Measurements from ENCODE around the gene MNT.

MNT gene

DNA sequence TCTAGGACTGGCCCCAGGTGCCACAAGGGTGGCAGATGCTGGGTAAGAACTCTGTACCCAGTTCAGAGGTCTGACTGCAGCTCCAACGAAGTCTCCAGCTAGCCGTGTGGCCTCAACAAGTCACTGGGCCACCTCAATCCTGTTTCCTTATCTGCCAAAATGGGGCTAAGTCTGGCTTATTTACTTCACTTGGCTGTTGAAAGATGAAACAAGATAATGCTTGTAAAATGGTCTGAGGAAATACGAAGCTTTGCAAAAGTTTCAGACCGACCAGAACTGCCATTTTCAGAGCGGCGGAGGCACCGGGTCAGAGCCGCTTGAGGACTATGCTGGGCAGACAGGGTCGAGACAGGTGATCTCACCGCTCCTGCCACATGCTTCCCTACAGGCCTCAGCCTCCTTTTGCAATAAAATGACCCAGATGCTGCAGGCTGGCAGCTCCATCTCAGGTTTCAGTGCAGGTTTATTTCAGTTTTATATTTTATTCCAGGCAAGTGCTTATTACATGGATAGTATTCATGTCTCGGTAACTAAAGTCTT is 17.2 kb downstream of the MNT start:
- H3K27ac ChIP-seq: no peak overlapping the region
- in situ Hi-C loops (cut with HindIII; ENCODE audit: low pct_ligation_motif_present, low sequenced_read_pairs): no loop called here
- no peaks in the 10 kb centered on the region for H3K27me3 ChIP-seq (replicated peaks)
- H3K36me3 ChIP-seq (replicated peaks): peaks cover 10% of the 10 kb centered on the region
- TF ChIP-seq, protein P1, sequence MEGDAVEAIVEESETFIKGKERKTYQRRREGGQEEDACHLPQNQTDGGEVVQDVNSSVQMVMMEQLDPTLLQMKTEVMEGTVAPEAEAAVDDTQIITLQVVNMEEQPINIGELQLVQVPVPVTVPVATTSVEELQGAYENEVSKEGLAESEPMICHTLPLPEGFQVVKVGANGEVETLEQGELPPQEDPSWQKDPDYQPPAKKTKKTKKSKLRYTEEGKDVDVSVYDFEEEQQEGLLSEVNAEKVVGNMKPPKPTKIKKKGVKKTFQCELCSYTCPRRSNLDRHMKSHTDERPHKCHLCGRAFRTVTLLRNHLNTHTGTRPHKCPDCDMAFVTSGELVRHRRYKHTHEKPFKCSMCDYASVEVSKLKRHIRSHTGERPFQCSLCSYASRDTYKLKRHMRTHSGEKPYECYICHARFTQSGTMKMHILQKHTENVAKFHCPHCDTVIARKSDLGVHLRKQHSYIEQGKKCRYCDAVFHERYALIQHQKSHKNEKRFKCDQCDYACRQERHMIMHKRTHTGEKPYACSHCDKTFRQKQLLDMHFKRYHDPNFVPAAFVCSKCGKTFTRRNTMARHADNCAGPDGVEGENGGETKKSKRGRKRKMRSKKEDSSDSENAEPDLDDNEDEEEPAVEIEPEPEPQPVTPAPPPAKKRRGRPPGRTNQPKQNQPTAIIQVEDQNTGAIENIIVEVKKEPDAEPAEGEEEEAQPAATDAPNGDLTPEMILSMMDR (IDR thresholded peaks at IDR 0.05; ENCODE audit: low read depth, low read length, missing control alignments): no peak
- H3K4me3 ChIP-seq (ENCODE audit: low read depth, low read length): no peak overlapping the region
- no peak for DNase-seq

DNA sequence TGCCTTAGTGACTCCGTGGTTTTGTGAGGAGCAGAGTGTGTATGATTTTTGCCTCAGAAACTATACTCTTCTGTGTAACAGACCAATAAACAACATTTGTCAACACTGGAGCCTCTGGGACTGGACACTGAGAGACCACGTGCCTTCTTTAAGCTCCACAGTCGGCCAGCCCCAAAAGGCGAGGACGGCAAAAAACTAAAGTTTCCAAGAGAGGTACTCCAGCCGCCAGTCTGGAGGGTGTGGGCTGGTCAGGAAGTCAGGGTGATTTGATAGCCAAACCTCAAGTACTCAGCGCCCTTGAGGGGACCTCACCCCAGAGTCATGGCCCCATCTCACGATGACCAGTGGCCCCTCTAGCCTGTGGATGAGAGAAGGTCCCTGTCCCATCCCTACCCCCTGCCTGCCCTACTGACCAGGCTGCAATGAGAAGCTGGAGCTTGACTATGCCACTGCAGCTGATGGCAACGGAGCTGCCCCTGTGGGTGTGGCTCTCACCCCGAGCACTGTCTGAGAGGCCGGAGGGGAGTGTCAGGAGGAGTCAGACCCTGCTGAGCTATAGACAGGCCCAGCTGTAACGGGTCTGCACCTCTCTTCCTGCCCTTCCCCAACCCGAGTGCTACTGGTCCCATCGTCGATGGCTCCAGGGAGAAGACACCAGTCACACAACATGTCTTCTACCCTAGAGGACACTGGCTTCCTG is 19.8 kb downstream of the MNT start:
- H3K27me3 ChIP-seq (replicated peaks): no peaks in the 10 kb centered on the region
- TF ChIP-seq, protein P1 (IDR thresholded peaks at IDR 0.05; ENCODE audit: low read depth, low read length, missing control alignments): no peak
- peaks cover 9% of the 10 kb centered on the region for H3K36me3 ChIP-seq (replicated peaks)
- no peak for DNase-seq
- in situ Hi-C loops (cut with HindIII; ENCODE audit: low pct_ligation_motif_present, low sequenced_read_pairs): no loop called here
- H3K27ac ChIP-seq: no peak overlapping the region
- H3K4me3 ChIP-seq (ENCODE audit: low read depth, low read length): no peak overlapping the region

DNA sequence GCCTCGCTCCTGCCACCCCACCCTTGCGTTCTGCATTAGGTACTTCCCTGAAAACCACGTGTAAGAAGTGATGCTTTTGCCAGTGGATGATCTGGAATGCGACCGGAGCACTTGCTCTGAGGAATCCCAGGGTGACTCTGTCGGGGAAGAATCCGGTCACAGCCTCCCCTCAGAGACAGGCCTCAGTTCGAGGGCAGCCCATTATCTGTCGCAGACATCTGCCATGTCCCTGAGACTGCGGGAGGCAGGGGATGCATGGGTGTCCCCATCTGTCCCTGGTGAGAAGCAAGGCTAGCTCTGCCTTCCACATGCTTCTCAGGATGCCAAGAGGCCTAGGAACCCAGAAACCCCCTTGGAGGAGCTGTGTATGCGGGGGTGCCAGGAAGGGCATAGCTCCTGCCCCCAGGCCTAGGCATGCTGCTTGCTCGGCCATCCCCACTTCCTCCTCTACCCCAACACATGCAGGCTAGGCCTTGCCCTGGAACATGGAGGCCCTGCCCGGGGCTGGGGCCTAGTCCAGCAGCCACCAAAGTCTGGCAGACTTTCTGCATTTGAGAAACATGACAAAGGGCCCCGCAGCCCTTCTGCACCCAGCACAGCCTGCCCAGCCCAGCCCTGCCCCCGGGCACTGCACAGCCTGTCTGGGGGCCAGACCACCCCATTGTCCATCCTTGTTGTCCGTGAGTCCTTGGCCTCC is 20.5 kb downstream of the MNT start:
- TF ChIP-seq, protein P1 (IDR thresholded peaks at IDR 0.05; ENCODE audit: low read depth, low read length, missing control alignments): no peak
- DNase-seq: no peak
- H3K27ac ChIP-seq: no peak overlapping the region
- in situ Hi-C loops (cut with HindIII; ENCODE audit: low pct_ligation_motif_present, low sequenced_read_pairs): no loop called here
- peaks cover 8% of the 10 kb centered on the region for H3K36me3 ChIP-seq (replicated peaks)
- no peaks in the 10 kb centered on the region for H3K27me3 ChIP-seq (replicated peaks)
- H3K4me3 ChIP-seq (ENCODE audit: low read depth, low read length): no peak overlapping the region

DNA sequence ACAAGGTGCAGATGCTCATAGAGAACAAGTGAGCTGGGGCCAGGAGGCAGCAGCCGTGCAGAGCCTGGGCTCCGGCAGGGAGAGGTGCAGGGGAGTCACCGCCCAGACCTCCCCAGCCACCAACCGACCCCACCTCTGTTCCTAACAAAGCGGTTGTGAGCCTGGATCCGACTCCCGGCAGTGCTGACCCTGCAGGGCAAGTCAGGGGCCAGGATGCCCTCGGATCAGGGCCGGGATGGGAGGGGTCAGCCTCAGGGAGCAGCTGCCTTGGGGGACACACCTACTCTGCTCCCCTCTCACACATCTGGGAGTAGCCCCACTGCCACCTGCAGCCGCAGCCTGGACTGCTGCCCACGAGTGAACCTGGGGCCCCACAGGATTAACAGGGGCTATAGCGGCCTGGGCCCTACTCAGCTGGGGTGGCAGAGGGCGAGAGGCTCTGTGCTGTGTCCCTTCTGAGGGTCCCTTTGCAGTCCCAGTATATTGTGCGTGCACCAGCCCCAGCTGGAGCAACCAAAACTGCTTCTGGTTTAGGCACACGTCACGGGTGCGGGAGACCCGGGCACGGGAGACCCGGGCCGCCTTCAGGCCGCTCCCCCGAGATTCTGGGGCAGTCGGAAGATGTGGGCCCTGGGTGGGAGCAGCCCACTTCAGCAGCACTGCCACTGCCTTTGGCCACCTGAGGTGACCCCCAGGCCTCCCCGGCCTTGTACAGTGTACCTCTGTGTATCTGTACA is 21.2 kb downstream of the MNT start:
- in situ Hi-C loops (cut with HindIII; ENCODE audit: low pct_ligation_motif_present, low sequenced_read_pairs): no loop called here
- DNase-seq: no peak
- no peak overlapping the region for H3K27ac ChIP-seq
- H3K36me3 ChIP-seq (replicated peaks): peaks cover 8% of the 10 kb centered on the region
- TF ChIP-seq, protein P1 (IDR thresholded peaks at IDR 0.05; ENCODE audit: low read depth, low read length, missing control alignments): no peak
- H3K27me3 ChIP-seq (replicated peaks): no peaks in the 10 kb centered on the region
- no peak overlapping the region for H3K4me3 ChIP-seq (ENCODE audit: low read depth, low read length)

DNA sequence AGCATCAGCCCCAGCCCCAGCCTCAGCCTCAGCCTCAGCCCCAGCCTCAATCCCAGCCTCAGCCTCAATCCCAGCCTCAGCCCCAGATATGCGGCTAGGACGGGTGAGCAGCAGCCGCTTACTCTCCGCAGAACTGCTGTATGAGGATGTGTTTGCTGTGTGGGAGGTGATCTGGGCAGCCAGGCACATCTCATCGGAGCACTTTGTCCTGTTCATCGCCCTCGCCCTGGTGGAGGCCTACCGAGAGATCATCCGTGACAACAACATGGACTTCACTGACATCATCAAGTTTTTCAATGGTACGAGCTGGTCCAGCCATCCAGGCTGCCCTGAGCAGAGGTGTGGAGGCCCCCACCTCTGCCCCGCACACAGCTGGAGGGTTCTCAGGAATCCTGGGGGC is 22.0 kb downstream of the MNT start:
- DNase-seq: no peak
- TF ChIP-seq, protein P1 (IDR thresholded peaks at IDR 0.05; ENCODE audit: low read depth, low read length, missing control alignments): no peak
- H3K27me3 ChIP-seq (replicated peaks): no peaks in the 10 kb centered on the region
- in situ Hi-C loops (cut with HindIII; ENCODE audit: low pct_ligation_motif_present, low sequenced_read_pairs): no loop called here
- H3K36me3 ChIP-seq (replicated peaks): peaks cover 8% of the 10 kb centered on the region
- H3K4me3 ChIP-seq (ENCODE audit: low read depth, low read length): no peak overlapping the region
- no peak overlapping the region for H3K27ac ChIP-seq

Measured in brain microvascular endothelial cell (primary cell).